Prostate gland (tissue), 2 donors: ENCODE data around the gene L3MBTL4.

Experiments used
- CTCF ChIP-seq, 4 experiments: fragments of 200-600 bp in 2 of 4; fragments of 450-650 bp in 2 of 4; sonication (generic) in 2 of 4; IDR thresholded peaks; 1 replicate in 3 of 4; 2 replicates in 1 of 4; pipeline ENCODE4 v1.5.1; 2016 to 2019; ENCODE audit warnings: antibody characterized with exemption in 4 of 4, mild to moderate bottlenecking in 2 of 4, moderate library complexity in 2 of 4
- POLR2A ChIP-seq: fragments of 450-650 bp; IDR thresholded peaks from one replicate; pipeline ENCODE4 v1.6.1; 2016; ENCODE audit warnings: antibody characterized with exemption, mild to moderate bottlenecking
- POLR2AphosphoS5 ChIP-seq: sonication (generic); formaldehyde crosslinking; IDR thresholded peaks from one replicate; pipeline ENCODE4 v1.6.1; 2017; ENCODE audit warnings: antibody characterized with exemption

GRCh38 chr18:6107794-6108193 is 306.9 kb downstream of the L3MBTL4 start:
- no peak for TF ChIP-seq CTCF (IDR thresholded peaks at IDR 0.05)
- TF ChIP-seq POLR2AphosphoS5 = no peak
- TF ChIP-seq POLR2A = no peak
